ENCODE data around the gene PAK2. TPM values are rescaled to one million over a fixed set of nuclear protein-coding genes. Genes with fewer than 3 reads are reported as not detected.

Gene PAK2
- total RNA-seq, 1 experiment from 2014 or later = 50.7 TPM

DNA sequence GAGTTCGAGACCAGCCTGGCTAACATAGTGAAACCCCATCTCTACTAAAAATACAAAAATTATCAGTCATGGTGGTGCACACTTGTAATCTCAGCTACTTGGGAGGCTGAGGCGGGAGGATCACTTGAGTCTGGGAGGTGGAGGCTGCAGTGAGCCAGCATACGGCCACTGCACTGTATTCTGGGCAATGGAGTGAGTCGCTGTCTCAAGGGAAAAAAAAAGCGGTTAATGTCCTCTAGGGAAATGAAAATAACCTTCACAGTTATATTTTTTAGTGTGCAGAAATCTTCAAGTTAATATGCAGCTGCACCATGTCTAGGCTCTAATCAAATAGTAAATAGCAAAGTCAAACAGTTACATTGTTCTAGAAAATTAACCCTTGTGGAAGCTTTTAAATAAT lies 42.4 kb upstream of the PAK2 start (continued):
- TF ChIP-seq, protein P1, sequence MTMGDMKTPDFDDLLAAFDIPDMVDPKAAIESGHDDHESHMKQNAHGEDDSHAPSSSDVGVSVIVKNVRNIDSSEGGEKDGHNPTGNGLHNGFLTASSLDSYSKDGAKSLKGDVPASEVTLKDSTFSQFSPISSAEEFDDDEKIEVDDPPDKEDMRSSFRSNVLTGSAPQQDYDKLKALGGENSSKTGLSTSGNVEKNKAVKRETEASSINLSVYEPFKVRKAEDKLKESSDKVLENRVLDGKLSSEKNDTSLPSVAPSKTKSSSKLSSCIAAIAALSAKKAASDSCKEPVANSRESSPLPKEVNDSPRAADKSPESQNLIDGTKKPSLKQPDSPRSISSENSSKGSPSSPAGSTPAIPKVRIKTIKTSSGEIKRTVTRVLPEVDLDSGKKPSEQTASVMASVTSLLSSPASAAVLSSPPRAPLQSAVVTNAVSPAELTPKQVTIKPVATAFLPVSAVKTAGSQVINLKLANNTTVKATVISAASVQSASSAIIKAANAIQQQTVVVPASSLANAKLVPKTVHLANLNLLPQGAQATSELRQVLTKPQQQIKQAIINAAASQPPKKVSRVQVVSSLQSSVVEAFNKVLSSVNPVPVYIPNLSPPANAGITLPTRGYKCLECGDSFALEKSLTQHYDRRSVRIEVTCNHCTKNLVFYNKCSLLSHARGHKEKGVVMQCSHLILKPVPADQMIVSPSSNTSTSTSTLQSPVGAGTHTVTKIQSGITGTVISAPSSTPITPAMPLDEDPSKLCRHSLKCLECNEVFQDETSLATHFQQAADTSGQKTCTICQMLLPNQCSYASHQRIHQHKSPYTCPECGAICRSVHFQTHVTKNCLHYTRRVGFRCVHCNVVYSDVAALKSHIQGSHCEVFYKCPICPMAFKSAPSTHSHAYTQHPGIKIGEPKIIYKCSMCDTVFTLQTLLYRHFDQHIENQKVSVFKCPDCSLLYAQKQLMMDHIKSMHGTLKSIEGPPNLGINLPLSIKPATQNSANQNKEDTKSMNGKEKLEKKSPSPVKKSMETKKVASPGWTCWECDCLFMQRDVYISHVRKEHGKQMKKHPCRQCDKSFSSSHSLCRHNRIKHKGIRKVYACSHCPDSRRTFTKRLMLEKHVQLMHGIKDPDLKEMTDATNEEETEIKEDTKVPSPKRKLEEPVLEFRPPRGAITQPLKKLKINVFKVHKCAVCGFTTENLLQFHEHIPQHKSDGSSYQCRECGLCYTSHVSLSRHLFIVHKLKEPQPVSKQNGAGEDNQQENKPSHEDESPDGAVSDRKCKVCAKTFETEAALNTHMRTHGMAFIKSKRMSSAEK (CRISPR knock-in tag; IDR thresholded peaks at IDR 0.05; ENCODE audit: borderline replicate concordance) = no peak
- TF ChIP-seq, protein P2, sequence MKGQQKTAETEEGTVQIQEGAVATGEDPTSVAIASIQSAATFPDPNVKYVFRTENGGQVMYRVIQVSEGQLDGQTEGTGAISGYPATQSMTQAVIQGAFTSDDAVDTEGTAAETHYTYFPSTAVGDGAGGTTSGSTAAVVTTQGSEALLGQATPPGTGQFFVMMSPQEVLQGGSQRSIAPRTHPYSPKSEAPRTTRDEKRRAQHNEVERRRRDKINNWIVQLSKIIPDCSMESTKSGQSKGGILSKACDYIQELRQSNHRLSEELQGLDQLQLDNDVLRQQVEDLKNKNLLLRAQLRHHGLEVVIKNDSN (CRISPR knock-in tag; IDR thresholded peaks at IDR 0.05) = no peak
- TF ChIP-seq RELA (CRISPR knock-in tag; IDR thresholded peaks at IDR 0.05; ENCODE audit: borderline replicate concordance) = no peak

DNA sequence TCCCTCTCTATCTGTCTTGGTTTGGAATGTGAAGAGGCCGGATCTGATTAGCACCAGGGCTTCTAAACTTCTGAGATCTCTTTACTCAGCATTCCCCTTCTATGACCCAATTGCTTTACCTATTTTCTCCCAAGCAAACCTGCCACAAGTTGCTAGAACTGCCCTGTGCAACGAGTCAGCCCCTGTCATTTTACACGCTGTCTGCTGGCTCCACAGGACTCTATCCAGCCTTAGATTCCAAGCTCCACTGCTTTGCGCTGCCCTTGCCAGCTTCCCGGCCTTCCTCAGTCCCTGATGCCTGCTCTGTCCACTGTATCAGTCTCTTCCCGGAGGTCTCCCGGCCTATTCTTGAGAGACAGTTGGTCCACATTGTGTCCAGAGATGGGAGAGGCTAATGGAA lies 39.9 kb upstream of the PAK2 start:
- ChIA-PET POLR2A (interaction anchor here (0.8 kb wide), 1 partner anchor 12 kb away, joined by 3 read pairs; no protein-coding TSS in a partner anchor), CTCF (no interaction called here)
- no peaks in the 10 kb centered on the region for H3K36me3 Mint-ChIP-seq
- ATAC-seq = no peak
- TF ChIP-seq NR1H2 (CRISPR knock-in tag; IDR thresholded peaks at IDR 0.05) = no peak
- TF ChIP-seq KAT7 (CRISPR knock-in tag; IDR thresholded peaks at IDR 0.05; ENCODE audit: borderline replicate concordance) = no peak
- no peak for TF ChIP-seq ELF4 (CRISPR knock-in tag; IDR thresholded peaks at IDR 0.05; ENCODE audit: low read depth)
- TF ChIP-seq NR2C2 (CRISPR knock-in tag; IDR thresholded peaks at IDR 0.05) = no peak
- TF ChIP-seq, protein P3, sequence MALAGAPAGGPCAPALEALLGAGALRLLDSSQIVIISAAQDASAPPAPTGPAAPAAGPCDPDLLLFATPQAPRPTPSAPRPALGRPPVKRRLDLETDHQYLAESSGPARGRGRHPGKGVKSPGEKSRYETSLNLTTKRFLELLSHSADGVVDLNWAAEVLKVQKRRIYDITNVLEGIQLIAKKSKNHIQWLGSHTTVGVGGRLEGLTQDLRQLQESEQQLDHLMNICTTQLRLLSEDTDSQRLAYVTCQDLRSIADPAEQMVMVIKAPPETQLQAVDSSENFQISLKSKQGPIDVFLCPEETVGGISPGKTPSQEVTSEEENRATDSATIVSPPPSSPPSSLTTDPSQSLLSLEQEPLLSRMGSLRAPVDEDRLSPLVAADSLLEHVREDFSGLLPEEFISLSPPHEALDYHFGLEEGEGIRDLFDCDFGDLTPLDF (CRISPR knock-in tag; IDR thresholded peaks at IDR 0.05) = no peak
- no peak overlapping the region for H3K27ac Mint-ChIP-seq
- H3K4me3 Mint-ChIP-seq = no peak overlapping the region
- no peaks in the 10 kb centered on the region for H3K27me3 Mint-ChIP-seq (ENCODE audit: low read depth)
- no peak for DNase-seq (ENCODE audit: low spot score)
- H3K4me1 Mint-ChIP-seq = no peaks in the 10 kb centered on the region
- no peaks in the 10 kb centered on the region for H3K9me3 Mint-ChIP-seq

DNA sequence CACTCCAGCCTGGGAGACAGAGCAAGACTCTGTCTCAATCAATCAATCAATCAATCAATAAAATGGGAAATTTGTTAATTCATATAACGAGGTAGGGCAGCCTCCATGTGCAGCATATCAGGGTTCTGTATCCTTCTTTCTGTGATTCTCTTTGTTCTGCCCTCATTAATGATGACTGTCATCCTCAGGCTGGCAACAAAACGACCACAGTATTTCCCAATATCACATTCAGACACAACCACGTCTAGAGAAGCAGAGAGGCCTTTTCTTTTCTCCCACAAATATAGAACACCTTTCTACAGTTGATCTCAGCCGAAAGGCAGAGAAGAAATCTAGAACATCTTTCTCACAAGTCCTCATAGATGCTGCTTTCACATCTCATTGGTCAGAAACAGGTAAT lies 38.9 kb upstream of the PAK2 start:
- Mint-ChIP-seq H3K27me3 (ENCODE audit: low read depth) (no peaks in the 10 kb centered on the region), H3K9me3 (no peaks in the 10 kb centered on the region), H3K4me3 (no peak overlapping the region), H3K36me3 (no peaks in the 10 kb centered on the region), H3K27ac (no peak overlapping the region), H3K4me1 (no peaks in the 10 kb centered on the region)
- CTCF ChIA-PET = no interaction called here
- DNase-seq (ENCODE audit: low spot score) = no peak
- TF ChIP-seq GTF2I (CRISPR knock-in tag; conservative IDR thresholded peaks at IDR 0.05) = no peak
- no peak for ATAC-seq
- POLR2A ChIA-PET = no interaction called here

DNA sequence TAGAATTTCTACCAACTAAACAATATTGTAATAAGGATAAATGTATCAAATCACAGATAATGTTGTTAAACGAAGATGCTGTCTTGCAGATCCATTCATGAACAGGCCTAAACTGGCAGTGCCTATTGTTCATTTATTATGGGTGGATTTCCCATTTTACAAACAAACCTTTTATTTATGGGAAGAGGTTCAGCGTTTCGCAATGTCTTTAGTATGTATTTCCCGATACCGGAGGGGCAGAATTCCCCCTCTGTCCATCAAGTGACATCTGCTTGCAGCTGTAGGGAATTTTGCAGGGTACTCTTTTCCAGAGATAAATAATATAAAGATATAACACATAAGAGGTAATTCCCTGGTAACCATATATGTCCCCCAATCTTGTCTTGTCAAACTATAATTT lies 33.3 kb upstream of the PAK2 start:
- DNase-seq (ENCODE audit: low spot score) (no peak), ATAC-seq (no peak)
- H3K27me3 Mint-ChIP-seq (ENCODE audit: low read depth) = peaks cover 12% of the 10 kb centered on the region
- H3K9me3 Mint-ChIP-seq = no peaks in the 10 kb centered on the region
- no peak overlapping the region for H3K27ac Mint-ChIP-seq
- POLR2A ChIA-PET = interaction anchor here (0.7 to 1.2 kb wide), 2 partner anchors 34 to 55 kb away, joined by 4 to 6 read pairs; no protein-coding TSS in a partner anchor
- CTCF ChIA-PET = no interaction called here
- H3K36me3 Mint-ChIP-seq = no peaks in the 10 kb centered on the region
- no peaks in the 10 kb centered on the region for H3K4me1 Mint-ChIP-seq
- H3K4me3 Mint-ChIP-seq = no peak overlapping the region
- no peak for TF ChIP-seq ZNF416 (CRISPR knock-in tag; IDR thresholded peaks at IDR 0.05)
- no peak for TF ChIP-seq NR1H2 (CRISPR knock-in tag; IDR thresholded peaks at IDR 0.05)
- TF ChIP-seq JAZF1 (CRISPR knock-in tag; IDR thresholded peaks at IDR 0.05) = no peak
- TF ChIP-seq, protein P3 (CRISPR knock-in tag; IDR thresholded peaks at IDR 0.05) = no peak
- TF ChIP-seq SOX15 (CRISPR knock-in tag; IDR thresholded peaks at IDR 0.05) = no peak
- TF ChIP-seq, protein P4, sequence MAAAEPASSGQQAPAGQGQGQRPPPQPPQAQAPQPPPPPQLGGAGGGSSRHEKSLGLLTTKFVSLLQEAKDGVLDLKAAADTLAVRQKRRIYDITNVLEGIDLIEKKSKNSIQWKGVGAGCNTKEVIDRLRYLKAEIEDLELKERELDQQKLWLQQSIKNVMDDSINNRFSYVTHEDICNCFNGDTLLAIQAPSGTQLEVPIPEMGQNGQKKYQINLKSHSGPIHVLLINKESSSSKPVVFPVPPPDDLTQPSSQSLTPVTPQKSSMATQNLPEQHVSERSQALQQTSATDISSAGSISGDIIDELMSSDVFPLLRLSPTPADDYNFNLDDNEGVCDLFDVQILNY (CRISPR knock-in tag; IDR thresholded peaks at IDR 0.05) = no peak
- no peak for TF ChIP-seq NFATC4 (CRISPR knock-in tag; IDR thresholded peaks at IDR 0.05)
- TF ChIP-seq, protein P5, sequence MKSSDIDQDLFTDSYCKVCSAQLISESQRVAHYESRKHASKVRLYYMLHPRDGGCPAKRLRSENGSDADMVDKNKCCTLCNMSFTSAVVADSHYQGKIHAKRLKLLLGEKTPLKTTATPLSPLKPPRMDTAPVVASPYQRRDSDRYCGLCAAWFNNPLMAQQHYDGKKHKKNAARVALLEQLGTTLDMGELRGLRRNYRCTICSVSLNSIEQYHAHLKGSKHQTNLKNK (CRISPR knock-in tag; IDR thresholded peaks at IDR 0.05) = no peak
- no peak for TF ChIP-seq ZNF317 (CRISPR knock-in tag; IDR thresholded peaks at IDR 0.05; ENCODE audit: borderline replicate concordance, low read depth)
- TF ChIP-seq, protein P6, sequence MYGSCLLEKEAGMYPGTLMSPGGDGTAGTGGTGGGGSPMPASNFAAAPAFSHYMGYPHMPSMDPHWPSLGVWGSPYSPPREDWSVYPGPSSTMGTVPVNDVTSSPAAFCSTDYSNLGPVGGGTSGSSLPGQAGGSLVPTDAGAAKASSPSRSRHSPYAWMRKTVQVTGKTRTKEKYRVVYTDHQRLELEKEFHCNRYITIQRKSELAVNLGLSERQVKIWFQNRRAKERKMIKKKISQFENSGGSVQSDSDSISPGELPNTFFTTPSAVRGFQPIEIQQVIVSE (CRISPR knock-in tag; IDR thresholded peaks at IDR 0.05; ENCODE audit: borderline replicate concordance) = no peak
- no peak for TF ChIP-seq SMAD3 (CRISPR knock-in tag; IDR thresholded peaks at IDR 0.05; ENCODE audit: borderline replicate concordance)
- TF ChIP-seq, protein P7, sequence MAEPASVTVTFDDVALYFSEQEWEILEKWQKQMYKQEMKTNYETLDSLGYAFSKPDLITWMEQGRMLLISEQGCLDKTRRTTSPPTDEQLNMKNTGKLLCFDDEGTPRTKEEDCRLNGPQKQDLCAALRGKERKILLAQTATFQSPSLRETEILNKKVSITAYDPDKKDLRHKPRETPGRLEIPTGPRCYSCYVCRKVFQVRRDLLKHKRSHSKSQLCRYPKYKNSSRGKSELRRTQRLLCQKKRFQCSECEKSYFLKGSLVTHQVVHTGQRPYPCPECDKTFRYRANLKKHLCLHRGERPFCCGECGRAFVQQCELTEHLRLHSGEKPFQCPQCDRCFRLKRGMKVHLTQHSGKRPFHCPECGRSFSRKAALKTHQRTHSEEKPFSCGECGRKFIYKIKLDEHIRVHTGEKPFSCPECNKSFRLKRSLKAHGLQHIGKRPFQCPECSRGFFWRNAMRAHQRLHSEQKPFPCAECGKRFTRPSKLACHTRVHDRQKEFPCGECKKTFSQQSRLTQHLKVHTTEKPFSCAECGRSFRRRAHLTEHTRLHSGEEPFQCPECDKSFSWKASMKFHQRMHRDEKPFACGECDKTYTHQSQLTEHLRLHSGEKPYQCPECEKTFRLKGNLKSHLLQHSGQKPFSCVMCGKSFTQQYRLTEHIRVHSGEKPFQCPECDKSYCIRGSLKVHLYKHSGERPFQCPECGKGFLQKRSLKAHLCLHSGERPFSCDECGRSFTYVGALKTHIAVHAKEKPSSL (CRISPR knock-in tag; conservative IDR thresholded peaks at IDR 0.05) = no peak

All from WTC11 (cell line).